Liver (tissue), 9 donors: ENCODE results near the gene TGM3. TPM values are rescaled to one million over a fixed set of nuclear protein-coding genes. Genes with fewer than 3 reads are reported as not detected.

Source experiments
- DNase-seq: peaks from one replicate; pipeline ENCODE4 v3.0.0-alpha.2; 2017; ENCODE audit warnings: low spot score
- H3K27ac ChIP-seq, 2 donors: one replicate each; pipeline ENCODE4 v1.7.0; 2013; ENCODE audit warnings: inconsistent platforms in 2 of 2, low read length in 2 of 2, control low read depth in 1 of 2, low read depth in 1 of 2, mild to moderate bottlenecking in 1 of 2
- H3K27me3 ChIP-seq, 4 donors: one replicate each; pipeline versions ENCODE4 v1.6.1 to v1.7.0; 2013; ENCODE audit warnings: low read length in 3 of 4, inconsistent platforms in 1 of 4, mild to moderate bottlenecking in 1 of 4, moderate library complexity in 1 of 4; ENCODE audit not compliant: control insufficient read depth in 4 of 4, insufficient read depth in 4 of 4
- H3K36me3 ChIP-seq, 4 donors: one replicate each; pipeline versions ENCODE4 v1.6.1 to v1.7.0; 2013; ENCODE audit warnings: low read length in 3 of 4, mild to moderate bottlenecking in 3 of 4, low read depth in 1 of 4, moderate library complexity in 1 of 4; ENCODE audit not compliant: control insufficient read depth in 4 of 4, insufficient read depth in 3 of 4
- H3K4me1 ChIP-seq, 4 donors: one replicate each; pipeline versions ENCODE4 v1.6.1 to v1.7.0; 2013; ENCODE audit warnings: low read length in 3 of 4, mild to moderate bottlenecking in 3 of 4, moderate library complexity in 1 of 4; ENCODE audit not compliant: control insufficient read depth in 4 of 4, insufficient read depth in 4 of 4
- H3K4me3 ChIP-seq, 3 donors: one replicate each; pipeline versions ENCODE4 v1.6.1 to v1.7.0; 2013; ENCODE audit warnings: low read length in 3 of 3, control low read depth in 1 of 3, low read depth in 1 of 3, mild to moderate bottlenecking in 1 of 3
- H3K9ac ChIP-seq, 2 donors: one replicate each; pipeline ENCODE4 v1.7.0; 2013; ENCODE audit warnings: low read length in 2 of 2, mild to moderate bottlenecking in 2 of 2, moderate library complexity in 2 of 2, control low read depth in 1 of 2, low read depth in 1 of 2
- H3K9me3 ChIP-seq, 4 donors: one replicate each; pipeline versions ENCODE4 v1.6.1 to v1.7.0; 2013; ENCODE audit warnings: low read length in 3 of 4; ENCODE audit not compliant: control insufficient read depth in 4 of 4
- ATF3 ChIP-seq: IDR thresholded peaks from 2 replicates; pipeline ENCODE4 v1.6.1; 2016; ENCODE audit warnings: antibody characterized with exemption
- EGR1 ChIP-seq, 2 donors: IDR thresholded peaks; 2 replicates each; pipeline ENCODE4 v1.6.1; 2016 to 2018; ENCODE audit warnings: antibody characterized with exemption in 2 of 2, low read depth in 2 of 2
- FOXA1 ChIP-seq: IDR thresholded peaks from 2 replicates; pipeline ENCODE4 v1.6.1; 2016; ENCODE audit warnings: antibody characterized with exemption
- FOXA2 ChIP-seq: IDR thresholded peaks from 2 replicates; pipeline ENCODE4 v1.6.1; 2016; ENCODE audit warnings: antibody characterized with exemption
- GABPA ChIP-seq, 2 donors: IDR thresholded peaks in 1 of 2; conservative IDR thresholded peaks in 1 of 2; 2 replicates each; pipeline ENCODE4 v1.6.1; 2016; ENCODE audit warnings: antibody characterized with exemption in 2 of 2, mild to moderate bottlenecking in 1 of 2, moderate library complexity in 1 of 2
- HNF4A ChIP-seq, 2 donors: conservative IDR thresholded peaks; 2 replicates each; pipeline ENCODE4 v1.6.1; 2016; ENCODE audit warnings: antibody characterized with exemption in 2 of 2, mild to moderate bottlenecking in 2 of 2
- JUND ChIP-seq, 2 donors: IDR thresholded peaks; 2 replicates each; pipeline ENCODE4 v1.6.1; 2016; ENCODE audit warnings: antibody characterized with exemption in 2 of 2
- MAX ChIP-seq: IDR thresholded peaks from 2 replicates; pipeline ENCODE4 v1.6.1; 2016; ENCODE audit warnings: antibody characterized with exemption
- NR2F2 ChIP-seq: IDR thresholded peaks from 2 replicates; pipeline ENCODE4 v1.6.1; 2016; ENCODE audit warnings: antibody characterized with exemption
- RAD21 ChIP-seq, 2 donors: IDR thresholded peaks; 2 replicates each; pipeline ENCODE4 v1.6.1; 2016; ENCODE audit warnings: antibody characterized with exemption in 2 of 2, mild to moderate bottlenecking in 2 of 2
- SP1 ChIP-seq: IDR thresholded peaks from 2 replicates; pipeline ENCODE4 v1.6.1; 2018; ENCODE audit warnings: antibody characterized with exemption, mild to moderate bottlenecking
- TAF1 ChIP-seq: conservative IDR thresholded peaks from 2 replicates; pipeline ENCODE4 v1.6.1; 2016; ENCODE audit warnings: antibody characterized with exemption, mild to moderate bottlenecking
- YY1 ChIP-seq: IDR thresholded peaks from 2 replicates; pipeline ENCODE4 v1.6.1; 2016; ENCODE audit warnings: antibody characterized with exemption, mild to moderate bottlenecking
- ZBTB33 ChIP-seq: IDR thresholded peaks from 2 replicates; pipeline ENCODE4 v1.6.1; 2016; ENCODE audit warnings: antibody characterized with exemption
- WGBS: extraction: QIAGEN DNeasy Blood & Tissue Kit; methylation state at CpG from one replicate; pipeline ENCODE4 v1.1.7; 2013; 5-methylcytosine and 5-hydroxymethylcytosine counted together
- polyA plus RNA-seq, 2 donors: library from polyadenylated mRNA; stranded (reverse) in 1 of 2; unstranded in 1 of 2; fragments of 200-250 nt in 1 of 2; fragments of >200 nt in 1 of 2; fragmentation: Nextera tagmentation in 1 of 2; extraction: Ambion mirVana in 1 of 2; gene quantifications; one replicate each; pipeline versions ENCODE4 v1.2.1 to v1.2.3, GENCODE V29; 2013 to 2015
- total RNA-seq, 2 donors: library from RNA; depleted of rRNA; stranded (reverse); fragments of >200 nt; gene quantifications; one replicate each; pipeline ENCODE4 v1.2.3, GENCODE V29; 2014
- TF ChIP-seq, protein P1 (sequence below): fragments of 150-350 bp; IDR thresholded peaks from 2 replicates; pipeline ENCODE4 v1.5.1; 2017; ENCODE audit warnings: improper control_type of control experiment, low read depth, low read length; ENCODE audit not compliant: missing input control
- TF ChIP-seq, protein P2 (sequence below): IDR thresholded peaks from 2 replicates; pipeline ENCODE4 v1.6.1; 2016; ENCODE audit warnings: antibody characterized with exemption, mild to moderate bottlenecking
- donor health status: healthy.
- donor health status: healthy.
- donor health status: healthy.
- donor health status: healthy.
- donor health status: healthy.

TGM3 gene, protein sequence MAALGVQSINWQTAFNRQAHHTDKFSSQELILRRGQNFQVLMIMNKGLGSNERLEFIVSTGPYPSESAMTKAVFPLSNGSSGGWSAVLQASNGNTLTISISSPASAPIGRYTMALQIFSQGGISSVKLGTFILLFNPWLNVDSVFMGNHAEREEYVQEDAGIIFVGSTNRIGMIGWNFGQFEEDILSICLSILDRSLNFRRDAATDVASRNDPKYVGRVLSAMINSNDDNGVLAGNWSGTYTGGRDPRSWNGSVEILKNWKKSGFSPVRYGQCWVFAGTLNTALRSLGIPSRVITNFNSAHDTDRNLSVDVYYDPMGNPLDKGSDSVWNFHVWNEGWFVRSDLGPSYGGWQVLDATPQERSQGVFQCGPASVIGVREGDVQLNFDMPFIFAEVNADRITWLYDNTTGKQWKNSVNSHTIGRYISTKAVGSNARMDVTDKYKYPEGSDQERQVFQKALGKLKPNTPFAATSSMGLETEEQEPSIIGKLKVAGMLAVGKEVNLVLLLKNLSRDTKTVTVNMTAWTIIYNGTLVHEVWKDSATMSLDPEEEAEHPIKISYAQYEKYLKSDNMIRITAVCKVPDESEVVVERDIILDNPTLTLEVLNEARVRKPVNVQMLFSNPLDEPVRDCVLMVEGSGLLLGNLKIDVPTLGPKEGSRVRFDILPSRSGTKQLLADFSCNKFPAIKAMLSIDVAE
- total RNA-seq (under 1 TPM; 0.05 to 0.08 TPM), polyA plus RNA-seq (under 1 TPM in 1 of 2 donors, not detected in 1; 0.28 TPM)

- no peaks in the 10 kb centered on the region for H3K27me3 ChIP-seq
- H3K4me1 ChIP-seq: peaks cover 11 to 39% (median 30%) of the 10 kb centered on the region in 4 donors
- no peaks in the 10 kb centered on the region for H3K9me3 ChIP-seq
- H3K9ac ChIP-seq: no peak within 1 kb of the TSS
- no peak within 1 kb of the TSS for H3K27ac ChIP-seq
- no peaks in the 10 kb centered on the region for H3K36me3 ChIP-seq
- no peak for DNase-seq
- TF ChIP-seq ZBTB33 (no peak), FOXA1 (no peak), EGR1 (IDR thresholded peaks at IDR 0.05; ENCODE audit: low read depth in 2 of 2) (no peak), MAX (no peak), ATF3 (no peak), RAD21 (IDR thresholded peaks at IDR 0.05) (no peak), YY1 (no peak), SP1 (no peak), TAF1 (no peak), HNF4A (conservative IDR thresholded peaks at IDR 0.05) (no peak), GABPA (IDR thresholded peaks at IDR 0.05 in 1 of 2, conservative IDR thresholded peaks at IDR 0.05 in 1 of 2) (no peak), JUND (IDR thresholded peaks at IDR 0.05) (no peak), FOXA2 (no peak)
- TF ChIP-seq, protein P1, sequence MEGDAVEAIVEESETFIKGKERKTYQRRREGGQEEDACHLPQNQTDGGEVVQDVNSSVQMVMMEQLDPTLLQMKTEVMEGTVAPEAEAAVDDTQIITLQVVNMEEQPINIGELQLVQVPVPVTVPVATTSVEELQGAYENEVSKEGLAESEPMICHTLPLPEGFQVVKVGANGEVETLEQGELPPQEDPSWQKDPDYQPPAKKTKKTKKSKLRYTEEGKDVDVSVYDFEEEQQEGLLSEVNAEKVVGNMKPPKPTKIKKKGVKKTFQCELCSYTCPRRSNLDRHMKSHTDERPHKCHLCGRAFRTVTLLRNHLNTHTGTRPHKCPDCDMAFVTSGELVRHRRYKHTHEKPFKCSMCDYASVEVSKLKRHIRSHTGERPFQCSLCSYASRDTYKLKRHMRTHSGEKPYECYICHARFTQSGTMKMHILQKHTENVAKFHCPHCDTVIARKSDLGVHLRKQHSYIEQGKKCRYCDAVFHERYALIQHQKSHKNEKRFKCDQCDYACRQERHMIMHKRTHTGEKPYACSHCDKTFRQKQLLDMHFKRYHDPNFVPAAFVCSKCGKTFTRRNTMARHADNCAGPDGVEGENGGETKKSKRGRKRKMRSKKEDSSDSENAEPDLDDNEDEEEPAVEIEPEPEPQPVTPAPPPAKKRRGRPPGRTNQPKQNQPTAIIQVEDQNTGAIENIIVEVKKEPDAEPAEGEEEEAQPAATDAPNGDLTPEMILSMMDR: no peak
- no peak within 1 kb of the TSS for H3K4me3 ChIP-seq
- 77% methylated on average over 13 of the region's 13 CpGs for WGBS
These were observed at the start of gene TGM3 for GRCh38 chr20:2295886-2296515. TGM3 (plus strand) TSS chr20:2296001; CDS start chr20:2296064, 63 bp downstream.

- no peaks in the 10 kb centered on the region for H3K27me3 ChIP-seq
- TF ChIP-seq, protein P2, sequence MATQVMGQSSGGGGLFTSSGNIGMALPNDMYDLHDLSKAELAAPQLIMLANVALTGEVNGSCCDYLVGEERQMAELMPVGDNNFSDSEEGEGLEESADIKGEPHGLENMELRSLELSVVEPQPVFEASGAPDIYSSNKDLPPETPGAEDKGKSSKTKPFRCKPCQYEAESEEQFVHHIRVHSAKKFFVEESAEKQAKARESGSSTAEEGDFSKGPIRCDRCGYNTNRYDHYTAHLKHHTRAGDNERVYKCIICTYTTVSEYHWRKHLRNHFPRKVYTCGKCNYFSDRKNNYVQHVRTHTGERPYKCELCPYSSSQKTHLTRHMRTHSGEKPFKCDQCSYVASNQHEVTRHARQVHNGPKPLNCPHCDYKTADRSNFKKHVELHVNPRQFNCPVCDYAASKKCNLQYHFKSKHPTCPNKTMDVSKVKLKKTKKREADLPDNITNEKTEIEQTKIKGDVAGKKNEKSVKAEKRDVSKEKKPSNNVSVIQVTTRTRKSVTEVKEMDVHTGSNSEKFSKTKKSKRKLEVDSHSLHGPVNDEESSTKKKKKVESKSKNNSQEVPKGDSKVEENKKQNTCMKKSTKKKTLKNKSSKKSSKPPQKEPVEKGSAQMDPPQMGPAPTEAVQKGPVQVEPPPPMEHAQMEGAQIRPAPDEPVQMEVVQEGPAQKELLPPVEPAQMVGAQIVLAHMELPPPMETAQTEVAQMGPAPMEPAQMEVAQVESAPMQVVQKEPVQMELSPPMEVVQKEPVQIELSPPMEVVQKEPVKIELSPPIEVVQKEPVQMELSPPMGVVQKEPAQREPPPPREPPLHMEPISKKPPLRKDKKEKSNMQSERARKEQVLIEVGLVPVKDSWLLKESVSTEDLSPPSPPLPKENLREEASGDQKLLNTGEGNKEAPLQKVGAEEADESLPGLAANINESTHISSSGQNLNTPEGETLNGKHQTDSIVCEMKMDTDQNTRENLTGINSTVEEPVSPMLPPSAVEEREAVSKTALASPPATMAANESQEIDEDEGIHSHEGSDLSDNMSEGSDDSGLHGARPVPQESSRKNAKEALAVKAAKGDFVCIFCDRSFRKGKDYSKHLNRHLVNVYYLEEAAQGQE: no peak
- TF ChIP-seq SP1: no peak
- TF ChIP-seq TAF1: no peak
- no peak for TF ChIP-seq NR2F2
- TF ChIP-seq JUND (IDR thresholded peaks at IDR 0.05): no peak
- DNase-seq: no peak
- H3K4me3 ChIP-seq: no peak overlapping the region
- H3K4me1 ChIP-seq: peaks cover 0 to 6% (median 0%) of the 10 kb centered on the region in 4 donors
- H3K27ac ChIP-seq: no peak overlapping the region
- no peaks in the 10 kb centered on the region for H3K36me3 ChIP-seq
- H3K9me3 ChIP-seq: no peaks in the 10 kb centered on the region
- no peak overlapping the region for H3K9ac ChIP-seq
- 81% methylated on average over 3 of the region's 3 CpGs for WGBS
These were observed 49.7 kb upstream of the TGM3 start for GRCh38 chr20:2246069-2246491.
